HG02973 (cell line): ENCODE measurements around the gene GPC3.

Experiments
- ATAC-seq: cut with Tn5 transposase; IDR thresholded peaks from one replicate; pipeline ENCODE4 v1.9.1; 2021; ENCODE audit warnings: moderate library complexity; ENCODE audit not compliant: unreplicated experiment

The GPC3 gene

GRCh38 chrX:133933316-133933715, 52.1 kb downstream of the GPC3 start:
- no peak for ATAC-seq

GRCh38 chrX:133929836-133930464, 55.4 kb downstream of the GPC3 start:
- no peak for ATAC-seq

- no peak for ATAC-seq
These were observed 57.0 kb downstream of the GPC3 start for GRCh38 chrX:133928365-133928764.

- ATAC-seq, result no peak
These were observed 58.6 kb downstream of the GPC3 start for GRCh38 chrX:133926809-133927208.

GRCh38 chrX:133926099-133926498, 59.3 kb downstream of the GPC3 start:
- ATAC-seq, result no peak

GRCh38 chrX:133924548-133924947, 60.8 kb downstream of the GPC3 start:
- no peak for ATAC-seq

GRCh38 chrX:133923548-133923947, 61.8 kb downstream of the GPC3 start:
- ATAC-seq, result no peak

- no peak for ATAC-seq
These were observed 62.3 kb downstream of the GPC3 start for GRCh38 chrX:133923113-133923512.

GRCh38 chrX:133922390-133922771, 63.0 kb downstream of the GPC3 start:
- no peak for ATAC-seq

- ATAC-seq, result no peak
These were observed 63.5 kb downstream of the GPC3 start for GRCh38 chrX:133921764-133922389.

GRCh38 chrX:133921086-133921485, 64.3 kb downstream of the GPC3 start:
- no peak for ATAC-seq

GRCh38 chrX:133918361-133918771, 67.0 kb downstream of the GPC3 start:
- no peak for ATAC-seq

GRCh38 chrX:133916984-133917722, 68.2 kb downstream of the GPC3 start:
- ATAC-seq, result no peak

- ATAC-seq, result no peak
These were observed 71.6 kb downstream of the GPC3 start for GRCh38 chrX:133913658-133914388.

- no peak for ATAC-seq
These were observed 72.4 kb downstream of the GPC3 start for GRCh38 chrX:133913009-133913408.

- no peak for ATAC-seq
These were observed 73.4 kb downstream of the GPC3 start for GRCh38 chrX:133911825-133912495.

GRCh38 chrX:133910539-133910938, 74.9 kb downstream of the GPC3 start:
- ATAC-seq, result no peak

GRCh38 chrX:133909888-133910287, 75.5 kb downstream of the GPC3 start:
- ATAC-seq, result no peak

GRCh38 chrX:133908223-133908955, 77.0 kb downstream of the GPC3 start:
- ATAC-seq, result no peak

- ATAC-seq, result no peak
These were observed 77.8 kb downstream of the GPC3 start for GRCh38 chrX:133907606-133908005.
